Activated CD8-positive, alpha-beta memory T cell treated with anti-CD3 and anti-CD28 coated beads for 24 hours (primary cell): Measurements from ENCODE around the gene FGGY.
A peak's percentile ranks its signal among the peaks of the same experiment; 100 is the strongest.

Source experiments
- DNase-seq: peaks from one replicate; pipeline ENCODE4 v3.0.0-alpha.2; 2020

The FGGY gene

GRCh38 chr1:59751801-59752200 is 454.9 kb downstream of the FGGY start:
- DNase-seq: no peak

- no peak for DNase-seq
These were observed 455.9 kb downstream of the FGGY start for GRCh38 chr1:59752556-59753414.

- DNase-seq: no peak
These were observed 458.3 kb downstream of the FGGY start for GRCh38 chr1:59755069-59755685.

- no peak for DNase-seq
These were observed 460.4 kb downstream of the FGGY start for GRCh38 chr1:59757197-59757747.

- DNase-seq: peak; percentile 83
These were observed 462.4 kb downstream of the FGGY start for GRCh38 chr1:59759156-59759925.

GRCh38 chr1:59761443-59761842 is 464.5 kb downstream of the FGGY start:
- no peak for DNase-seq

- DNase-seq: no peak
These were observed 466.5 kb downstream of the FGGY start for GRCh38 chr1:59763418-59763817.

GRCh38 chr1:59765011-59765730 is 468.3 kb downstream of the FGGY start:
- no peak for DNase-seq

- no peak for DNase-seq
These were observed 469.4 kb downstream of the FGGY start for GRCh38 chr1:59766227-59766855.

GRCh38 chr1:59767119-59767518 is 470.2 kb downstream of the FGGY start:
- DNase-seq: no peak

- DNase-seq: no peak
These were observed 472.2 kb downstream of the FGGY start for GRCh38 chr1:59768792-59769735.

GRCh38 chr1:59769736-59770095 is 472.8 kb downstream of the FGGY start:
- DNase-seq: no peak

- DNase-seq: no peak
These were observed 474.5 kb downstream of the FGGY start for GRCh38 chr1:59771361-59771760.

- no peak for DNase-seq
These were observed 478.6 kb downstream of the FGGY start for GRCh38 chr1:59775480-59775879.

GRCh38 chr1:59776960-59777852 is 480.3 kb downstream of the FGGY start:
- no peak for DNase-seq

GRCh38 chr1:59779949-59780348 is 483.1 kb downstream of the FGGY start:
- no peak for DNase-seq

- DNase-seq: no peak
These were observed 491.9 kb downstream of the FGGY start for GRCh38 chr1:59788825-59789224.

- DNase-seq: no peak
These were observed 501.7 kb downstream of the FGGY start for GRCh38 chr1:59798600-59798999.

- DNase-seq: no peak
These were observed 506.7 kb downstream of the FGGY start for GRCh38 chr1:59803458-59804038.

- no peak for DNase-seq
These were observed 507.4 kb downstream of the FGGY start for GRCh38 chr1:59804301-59804700.
